Inferior parietal cortex (tissue), 1 donor: ENCODE results near the gene CD37.
A peak's percentile ranks its signal among the peaks of the same experiment; 100 is the strongest.
"Not testable (repeated sequence)": the region's sequence is repeated elsewhere in the genome, so short reads cannot be mapped to it uniquely, and the experiment has no call there.

Experiments
- DNase-seq: peaks from one replicate; pipeline ENCODE4 v3.0.0-alpha.2; 2016; ENCODE audit errors: extremely low spot score

The CD37 gene

DNA sequence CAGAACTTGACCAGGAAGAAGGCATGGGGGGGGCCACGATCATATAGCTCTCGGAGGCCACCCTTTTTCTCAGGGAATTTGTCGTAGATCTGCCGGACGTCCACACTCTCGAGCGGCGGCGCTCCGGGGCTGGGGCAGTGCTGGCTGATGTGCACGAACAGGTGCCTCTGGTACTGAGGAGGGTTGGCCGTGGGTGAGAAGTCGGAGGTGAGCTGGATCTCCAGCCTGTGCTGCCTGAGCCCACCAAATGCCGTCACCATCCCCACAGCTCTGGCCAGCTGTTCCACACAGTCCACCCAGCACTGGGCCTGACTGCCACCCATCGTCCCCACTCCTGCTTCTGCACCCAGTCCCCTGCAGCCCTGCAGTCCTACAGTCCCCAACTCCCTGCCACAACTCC, 12.0 kb downstream of the CD37 start:
- DNase-seq, result no peak

DNA sequence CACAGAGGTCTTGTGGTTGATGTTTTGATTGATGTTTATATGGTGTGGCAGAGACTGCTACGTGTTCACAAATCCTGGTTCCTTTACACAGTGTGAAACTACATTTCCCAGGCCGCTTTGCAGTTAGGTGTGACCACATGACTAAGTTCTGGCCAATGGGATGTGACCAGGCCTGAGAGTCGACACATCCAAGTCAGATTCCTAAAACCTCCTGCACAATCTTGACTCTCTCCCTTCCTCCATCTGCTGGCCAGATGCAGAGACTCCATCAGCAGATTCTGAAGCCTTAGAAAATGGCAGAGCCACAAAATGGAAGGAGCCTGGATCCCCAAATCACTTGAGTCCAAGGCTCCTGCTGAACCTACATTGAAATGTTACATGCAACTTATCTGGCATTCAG, 12.6 kb downstream of the CD37 start:
- DNase-seq, result peak; percentile 53

DNA sequence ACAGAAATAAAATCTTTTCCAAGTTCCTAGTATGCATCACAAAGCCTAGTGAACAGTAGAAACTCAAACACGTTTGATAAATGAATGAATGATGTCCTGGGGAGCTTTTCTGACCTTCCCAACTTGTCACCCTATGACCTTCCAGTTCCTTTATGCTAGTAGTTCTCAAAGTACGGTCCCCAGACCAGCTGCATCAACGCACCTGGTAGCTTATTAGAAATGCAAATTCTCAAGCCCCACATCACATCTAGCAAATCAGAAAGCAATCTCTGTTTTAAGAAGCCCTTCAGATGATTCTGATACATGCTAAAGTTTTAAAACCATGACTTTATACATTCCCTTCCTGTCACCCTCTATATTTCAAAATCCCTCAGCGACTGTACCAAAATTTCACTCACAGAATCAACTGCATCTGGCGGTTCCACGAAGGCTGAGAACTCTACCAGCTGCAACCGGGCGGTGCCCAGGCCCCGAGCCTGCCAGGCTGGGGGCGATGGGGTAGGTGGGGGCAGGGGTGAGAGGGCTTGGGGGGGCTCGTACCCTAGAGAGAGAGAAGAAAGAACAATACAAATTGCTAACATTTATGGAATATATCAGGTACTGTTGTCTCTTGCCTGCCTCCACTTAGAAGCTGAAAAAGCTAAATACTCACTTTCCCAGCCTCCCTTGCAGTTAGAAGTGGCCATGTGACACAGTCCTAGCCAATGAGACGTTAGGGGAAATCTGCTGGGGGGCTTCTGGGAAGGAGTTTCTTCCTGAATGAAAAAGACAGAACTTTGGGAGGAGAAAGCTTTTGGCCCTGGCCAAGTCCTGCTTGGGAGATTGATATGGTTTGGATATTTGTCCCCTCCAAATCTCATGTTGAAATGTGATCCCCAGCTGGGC, 13.3 kb downstream of the CD37 start:
- DNase-seq, result no peak

DNA sequence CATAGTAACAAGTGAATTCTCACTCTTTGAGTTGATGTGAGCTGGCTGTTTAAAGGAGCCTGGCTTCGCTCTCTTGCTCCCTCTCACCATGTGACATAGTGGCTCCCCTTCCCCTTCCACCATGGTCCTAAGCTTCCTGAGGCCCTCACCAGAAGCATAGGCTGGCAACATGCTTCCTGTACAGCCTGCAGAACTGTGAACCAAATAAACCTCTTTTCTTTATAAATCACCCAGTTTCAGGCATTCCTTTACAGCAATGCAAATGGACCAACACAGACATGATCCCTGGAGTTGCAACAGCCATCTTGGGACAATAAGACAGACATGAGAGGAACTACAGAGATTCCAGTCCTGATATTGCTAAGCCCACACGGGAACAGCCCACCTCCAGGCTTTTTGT, 14.4 kb downstream of the CD37 start:
- no peak for DNase-seq

DNA sequence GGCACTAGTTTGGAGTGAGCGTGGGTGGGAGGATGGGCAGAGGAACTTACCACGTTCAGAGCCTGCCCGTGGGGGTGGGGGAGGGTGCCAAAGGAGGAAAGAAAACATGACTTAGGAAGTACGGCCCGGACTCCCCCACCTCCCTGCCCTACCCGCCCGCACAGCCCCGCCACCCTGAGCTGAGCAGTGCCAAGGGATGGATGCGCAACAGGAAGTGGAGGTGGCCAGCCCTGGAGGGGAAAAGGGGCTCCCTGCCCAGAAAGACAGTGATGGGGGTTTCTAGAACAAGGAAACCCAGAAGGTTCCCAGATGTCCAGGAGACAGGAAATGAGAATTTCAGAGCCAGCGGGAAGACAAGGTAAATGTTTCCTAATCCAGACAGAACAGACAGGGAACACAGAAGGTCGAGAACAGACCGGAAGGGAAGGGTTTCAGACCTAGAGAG, 20.7 kb downstream of the CD37 start:
- no peak for DNase-seq

DNA sequence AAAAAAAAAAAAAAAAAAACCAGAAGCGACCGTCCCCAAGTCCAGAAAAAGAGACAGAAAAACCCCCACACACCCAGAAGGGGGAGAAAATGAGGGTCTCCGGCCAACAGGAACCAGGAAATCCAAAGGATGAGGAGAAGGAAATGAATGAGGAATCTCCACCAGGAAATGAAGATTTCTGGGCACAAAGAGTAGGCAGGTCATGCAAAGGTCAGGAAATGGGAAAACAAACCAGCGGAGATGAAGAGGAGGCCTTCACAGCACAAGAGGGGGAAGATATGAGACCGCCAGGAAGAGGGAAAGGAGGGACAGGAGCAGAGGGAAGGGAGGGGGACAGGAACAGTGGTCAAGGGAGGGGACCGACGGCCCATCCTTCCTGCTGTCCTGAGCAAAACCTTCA, 21.2 kb downstream of the CD37 start:
- no peak for DNase-seq

DNA sequence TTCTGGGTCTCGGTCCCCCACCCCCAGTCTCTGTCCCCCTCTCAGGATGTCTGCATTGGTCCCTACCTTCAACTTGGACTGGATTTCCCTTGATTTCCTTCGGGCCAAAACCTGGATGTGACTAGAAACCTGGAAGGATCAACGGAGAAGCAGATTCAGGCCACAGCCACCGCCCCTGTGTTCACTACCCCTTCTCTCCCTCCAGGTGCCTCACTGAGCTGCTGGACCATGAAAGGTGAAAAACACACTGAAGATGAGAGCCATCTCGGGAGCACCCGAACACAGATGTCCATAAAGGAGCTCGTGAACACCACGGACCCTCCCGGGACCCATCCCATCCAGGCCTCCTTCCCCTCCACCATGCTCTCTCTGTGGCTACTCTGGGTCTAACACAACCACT, 22.0 kb downstream of the CD37 start:
- DNase-seq, result no peak

DNA sequence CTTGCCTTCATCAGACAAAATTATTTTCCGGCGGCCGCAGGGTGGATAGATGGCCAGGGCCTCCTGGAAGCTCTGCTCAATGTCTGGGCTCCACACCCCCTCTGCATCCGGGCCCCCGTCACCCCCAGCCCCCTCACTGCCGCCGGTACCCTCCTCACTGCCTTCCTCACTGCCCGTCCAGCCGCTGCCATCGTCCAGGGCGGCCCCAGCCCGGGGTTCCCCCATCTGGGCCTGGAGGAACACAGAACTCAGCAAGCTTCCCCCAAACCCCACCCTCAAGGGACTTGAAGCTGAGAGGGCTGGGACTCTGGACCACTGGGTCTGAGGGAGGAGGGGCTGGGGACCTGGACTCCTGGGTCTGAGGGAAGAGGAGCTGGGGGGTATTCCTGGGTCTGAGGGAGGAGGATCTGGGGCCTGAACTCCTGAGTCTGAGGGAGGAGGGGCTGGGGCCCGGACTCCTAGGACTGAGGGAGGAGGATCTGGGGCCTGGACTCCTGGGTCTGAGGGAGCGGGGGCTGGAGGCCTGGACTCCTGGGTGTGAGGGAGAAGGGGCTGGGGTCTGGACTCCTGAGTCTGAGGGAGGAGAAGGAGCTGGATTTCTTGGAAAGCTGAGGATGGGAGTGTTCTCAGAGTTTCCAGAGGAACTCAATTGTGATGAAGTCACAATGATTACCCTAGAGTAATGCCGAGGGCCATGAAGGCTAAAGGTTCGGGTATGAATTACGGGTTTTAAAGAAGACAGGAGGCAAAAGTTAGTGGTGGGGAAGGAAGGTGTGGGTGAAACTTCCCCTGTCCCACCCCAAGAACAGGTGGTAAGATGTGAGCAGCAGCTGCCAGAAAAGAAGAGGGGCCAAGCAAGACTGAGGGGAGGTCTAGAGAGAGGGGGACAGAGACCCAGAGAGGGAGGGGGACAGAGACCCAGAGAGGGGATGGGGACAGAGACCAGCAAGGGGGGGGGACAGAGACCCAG, 24.9 kb downstream of the CD37 start:
- no peak for DNase-seq

DNA sequence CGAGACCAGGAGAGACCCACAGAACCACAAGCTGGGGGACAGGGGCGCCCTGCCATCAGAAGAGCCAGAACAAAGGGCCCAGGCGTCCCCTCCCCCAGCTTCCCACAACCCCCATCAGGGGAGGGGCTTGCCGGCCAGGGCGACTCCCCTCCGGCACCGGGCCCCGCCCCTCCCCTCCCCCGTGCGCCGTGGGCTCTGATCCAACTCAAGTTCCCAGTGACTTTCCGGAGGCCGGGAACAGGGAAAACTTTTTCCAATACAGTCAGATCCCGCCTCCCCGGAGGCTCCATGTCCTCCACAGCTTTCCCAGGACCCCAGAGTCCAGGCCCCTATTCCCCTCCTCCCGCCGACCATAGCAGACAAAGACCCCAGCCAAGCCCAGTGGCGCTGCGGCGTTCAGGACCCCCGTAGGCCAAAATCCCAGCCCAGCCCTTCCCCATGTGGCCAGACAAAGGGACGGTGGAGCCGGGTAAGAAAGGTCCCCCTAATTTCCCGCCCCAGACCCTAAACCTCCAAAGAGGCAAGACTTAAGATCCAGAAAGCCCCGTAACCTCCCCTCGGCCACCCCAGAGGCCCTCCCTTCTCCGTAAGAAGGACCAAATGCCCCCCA, 26.3 kb downstream of the CD37 start:
- no peak for DNase-seq

DNA sequence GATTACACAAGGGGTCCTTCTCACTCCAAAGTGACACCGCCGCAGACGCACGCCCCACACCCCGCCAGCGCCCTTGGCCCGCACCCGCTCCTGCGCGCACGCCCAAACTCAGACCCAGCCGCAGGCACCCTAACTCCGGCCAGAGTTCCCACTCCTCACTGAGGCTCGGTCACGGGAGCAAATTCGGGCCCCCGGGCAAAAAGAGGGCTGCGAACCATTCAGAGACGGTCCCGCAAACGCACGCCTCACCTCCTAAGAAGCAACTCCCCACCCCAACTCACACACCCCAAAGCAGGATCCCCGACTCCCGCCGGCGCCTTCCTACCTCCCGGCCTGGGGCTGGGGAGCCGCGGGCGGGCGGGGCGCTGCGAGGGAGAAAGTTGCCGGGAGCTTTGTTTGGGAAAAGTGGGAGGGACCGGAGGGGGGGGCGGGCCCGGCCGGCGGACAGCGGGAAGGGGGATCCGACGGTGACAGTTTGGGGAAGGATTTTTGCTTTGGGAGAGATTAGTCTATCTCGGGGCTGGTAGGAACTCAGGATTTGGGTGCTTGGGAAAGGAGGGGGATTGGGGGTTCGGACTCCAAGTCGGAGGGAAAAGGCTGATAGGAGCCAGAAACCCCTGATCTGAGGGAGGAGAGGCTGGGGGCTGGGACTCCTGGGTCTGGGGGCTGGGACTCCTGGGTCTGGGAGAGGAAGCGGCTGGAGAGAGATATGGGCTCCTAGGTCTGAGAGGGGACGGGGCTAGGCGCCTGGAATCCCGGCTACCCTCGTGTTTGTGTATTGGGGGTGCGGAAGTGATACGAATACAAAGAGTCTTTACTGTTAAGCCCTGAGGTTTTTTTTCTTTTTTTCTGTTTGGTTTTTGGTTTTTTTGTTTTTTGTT, 27.1 kb downstream of the CD37 start, which contains the start of gene TEAD2:
Gene TEAD2 (minus strand): TSS at position 369 of the 881 bp plus-strand sequence. CDS start 2,341 bp downstream, outside the sequence.
- DNase-seq, result no peak

DNA sequence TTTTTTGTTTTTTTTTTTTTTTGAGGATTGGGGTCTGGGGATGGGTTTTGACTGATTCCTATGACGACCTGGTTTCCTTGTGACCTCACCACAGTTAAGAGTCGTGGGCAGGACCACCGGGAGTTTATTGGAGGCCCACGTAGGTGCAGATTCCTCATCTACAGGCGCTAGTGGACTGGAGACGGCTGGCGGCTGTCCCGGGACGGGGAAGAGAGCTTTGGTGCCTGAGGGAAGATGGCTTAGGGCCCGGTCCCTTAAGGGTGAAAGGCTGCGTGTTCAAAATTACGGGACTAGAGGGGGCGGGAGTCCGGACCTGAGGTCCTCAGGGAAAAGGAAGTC, 27.7 kb downstream of the CD37 start:
- DNase-seq, result no peak

DNA sequence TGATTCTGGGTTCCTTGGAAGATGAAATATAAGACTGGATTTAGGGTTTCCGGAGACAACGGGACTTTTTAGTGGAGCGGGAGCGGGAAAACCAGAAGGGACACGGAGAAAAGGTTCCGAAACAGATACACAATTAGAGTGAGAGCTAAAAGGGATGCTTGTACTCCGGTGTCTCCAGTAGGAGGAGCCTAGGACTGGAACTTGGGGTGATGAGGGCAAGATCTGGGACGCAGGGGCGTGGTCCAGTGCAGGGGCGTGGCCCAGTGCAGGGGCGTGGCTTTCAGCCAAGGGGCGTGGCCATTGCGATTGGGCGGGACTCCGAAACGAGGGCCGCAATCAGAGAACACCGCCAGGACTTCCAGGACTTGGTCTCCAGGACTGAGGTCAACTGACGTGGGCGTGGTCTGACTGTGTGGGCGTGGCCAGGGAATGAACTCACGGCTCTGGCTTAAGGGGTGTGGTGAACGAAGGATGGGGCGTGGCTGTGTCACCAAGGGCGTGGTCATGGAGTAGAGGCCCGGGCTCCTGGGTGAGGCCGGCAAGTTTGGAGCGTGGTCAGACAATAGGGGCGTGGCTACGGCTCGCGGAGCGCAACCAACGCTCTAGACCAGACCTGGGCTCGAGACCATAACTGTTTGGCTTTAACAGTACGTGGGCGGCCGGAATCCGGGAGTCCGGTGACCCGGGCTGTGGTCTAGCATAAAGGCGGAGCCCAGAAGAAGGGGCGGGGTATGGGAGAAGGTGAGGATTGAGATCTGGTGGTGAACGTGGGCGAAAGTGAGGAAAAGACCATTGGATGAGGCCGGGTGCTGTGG, 28.3 kb downstream of the CD37 start, which contains the start of gene DKKL1:
Gene DKKL1 (plus strand): TSS at position 610 of the 815 bp plus-strand sequence. CDS start 122 bp downstream, at position 732.
- DNase-seq, result peak; percentile 61

DNA sequence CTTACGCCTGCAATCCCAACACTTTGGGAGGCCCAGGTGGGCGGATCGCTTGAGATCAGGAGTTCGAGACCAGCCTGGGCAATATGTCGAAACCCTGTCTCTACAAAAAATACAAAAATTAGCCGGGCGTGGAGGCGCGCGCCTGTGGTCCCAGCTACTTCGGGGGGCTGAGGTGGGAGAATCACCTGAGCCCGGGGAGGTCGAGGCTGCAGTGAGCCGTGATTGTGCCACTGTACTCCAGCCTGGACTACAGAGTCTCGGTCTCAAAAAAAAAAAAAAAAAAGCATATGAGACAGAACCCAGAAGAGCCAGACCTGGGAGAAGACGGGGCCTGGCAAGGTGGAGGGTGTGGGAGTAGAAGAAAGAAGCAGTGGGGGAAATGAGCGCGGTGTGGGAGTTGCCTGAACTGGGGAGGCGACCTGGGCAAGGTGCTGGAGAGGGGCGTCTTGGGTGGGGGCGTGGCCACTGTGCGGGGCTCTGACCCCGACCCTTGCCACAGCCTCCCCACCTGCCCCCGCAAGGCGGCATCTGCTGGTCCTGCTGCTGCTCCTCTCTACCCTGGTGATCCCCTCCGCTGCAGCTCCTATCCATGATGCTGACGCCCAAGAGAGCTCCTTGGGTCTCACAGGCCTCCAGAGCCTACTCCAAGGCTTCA, 29.0 kb downstream of the CD37 start:
- no peak for DNase-seq

DNA sequence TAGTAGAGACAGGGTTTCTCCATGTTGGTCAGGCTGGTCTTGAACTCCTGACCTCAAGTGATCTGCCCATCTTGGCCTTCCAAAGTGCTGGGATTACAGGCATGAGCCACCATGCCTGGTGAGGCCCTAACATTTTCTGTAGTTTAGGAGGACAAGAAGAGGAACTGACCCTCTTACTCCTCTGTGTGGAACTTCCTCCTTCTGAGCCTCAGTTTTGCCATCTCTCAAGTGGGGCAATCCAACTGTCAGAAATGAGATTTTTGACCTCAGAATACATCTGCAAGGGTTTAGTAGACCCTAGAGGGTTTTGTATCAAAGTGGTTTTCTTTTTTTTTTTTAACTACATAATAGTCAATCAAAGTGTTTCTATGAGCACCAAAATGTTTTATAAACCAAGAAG, 30.9 kb downstream of the CD37 start:
- no peak for DNase-seq

DNA sequence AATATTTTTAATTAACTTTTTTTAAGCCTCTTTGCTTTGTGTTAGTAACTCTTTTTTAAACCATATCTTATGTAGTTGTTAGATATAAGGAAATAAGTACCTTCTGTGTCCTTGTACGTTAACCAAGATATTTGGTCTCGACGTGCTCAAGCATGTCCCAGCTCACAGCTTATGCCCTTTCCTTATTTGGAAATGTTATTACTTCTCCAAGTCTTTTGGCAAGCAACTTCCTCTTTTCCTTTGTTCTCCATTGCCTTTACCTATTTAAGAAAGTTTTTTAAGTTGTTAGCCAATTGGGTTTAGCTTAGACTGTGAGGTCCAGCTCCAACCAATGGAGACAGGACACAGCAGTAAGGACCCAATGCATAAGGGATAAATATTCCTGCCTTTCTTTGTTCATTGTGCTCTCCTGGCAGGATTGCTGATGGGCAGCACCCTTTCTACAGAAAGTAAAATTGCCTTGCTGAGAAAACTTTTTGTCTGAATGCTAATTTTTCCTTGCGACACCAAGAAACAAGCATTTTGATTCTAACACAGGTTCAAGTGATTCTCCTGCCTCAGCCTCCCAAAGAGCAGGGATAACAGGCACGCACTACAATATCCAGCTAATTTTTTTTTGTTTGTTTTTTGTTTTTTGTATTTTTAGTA, 33.6 kb downstream of the CD37 start:
- no peak for DNase-seq

DNA sequence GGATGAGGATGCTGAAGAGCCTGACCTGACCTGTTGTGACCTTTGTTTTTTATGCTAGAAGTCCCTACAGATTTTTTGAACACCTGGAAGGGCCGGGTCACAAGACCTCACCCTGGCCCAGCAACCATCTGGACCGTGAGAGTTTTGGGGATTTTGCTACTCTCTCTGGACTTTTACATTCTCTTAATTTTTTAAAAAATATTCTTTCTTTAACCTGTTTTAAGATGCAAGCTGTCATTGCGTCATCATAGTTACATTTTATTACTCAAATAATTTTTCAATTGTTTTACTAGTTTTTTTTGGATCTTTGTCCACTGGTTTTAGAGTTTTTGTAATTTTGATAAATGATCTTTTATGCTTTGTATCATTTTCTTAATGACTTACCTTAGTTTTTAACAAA, 36.0 kb downstream of the CD37 start:
- no peak for DNase-seq

DNA sequence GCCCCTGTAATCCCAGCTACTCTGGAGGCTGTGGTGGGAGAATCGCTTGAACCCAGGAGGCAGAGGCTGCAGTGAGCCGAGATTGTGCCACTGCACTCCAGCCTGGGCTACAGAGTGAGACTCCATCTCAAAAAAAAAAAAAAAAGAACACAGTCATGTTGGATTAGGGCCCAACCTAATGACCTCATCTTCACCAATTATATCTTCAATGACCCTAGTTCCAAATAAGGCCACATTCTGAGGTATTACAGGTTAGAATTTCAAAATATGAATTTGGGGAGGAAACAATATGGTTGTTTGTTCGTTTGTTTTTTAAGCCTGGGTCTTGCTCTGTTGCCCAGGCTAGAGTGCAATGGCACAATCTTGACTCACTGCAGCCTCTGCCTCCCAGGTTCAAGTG, 38.0 kb downstream of the CD37 start:
- DNase-seq, result not testable (repeated sequence)

DNA sequence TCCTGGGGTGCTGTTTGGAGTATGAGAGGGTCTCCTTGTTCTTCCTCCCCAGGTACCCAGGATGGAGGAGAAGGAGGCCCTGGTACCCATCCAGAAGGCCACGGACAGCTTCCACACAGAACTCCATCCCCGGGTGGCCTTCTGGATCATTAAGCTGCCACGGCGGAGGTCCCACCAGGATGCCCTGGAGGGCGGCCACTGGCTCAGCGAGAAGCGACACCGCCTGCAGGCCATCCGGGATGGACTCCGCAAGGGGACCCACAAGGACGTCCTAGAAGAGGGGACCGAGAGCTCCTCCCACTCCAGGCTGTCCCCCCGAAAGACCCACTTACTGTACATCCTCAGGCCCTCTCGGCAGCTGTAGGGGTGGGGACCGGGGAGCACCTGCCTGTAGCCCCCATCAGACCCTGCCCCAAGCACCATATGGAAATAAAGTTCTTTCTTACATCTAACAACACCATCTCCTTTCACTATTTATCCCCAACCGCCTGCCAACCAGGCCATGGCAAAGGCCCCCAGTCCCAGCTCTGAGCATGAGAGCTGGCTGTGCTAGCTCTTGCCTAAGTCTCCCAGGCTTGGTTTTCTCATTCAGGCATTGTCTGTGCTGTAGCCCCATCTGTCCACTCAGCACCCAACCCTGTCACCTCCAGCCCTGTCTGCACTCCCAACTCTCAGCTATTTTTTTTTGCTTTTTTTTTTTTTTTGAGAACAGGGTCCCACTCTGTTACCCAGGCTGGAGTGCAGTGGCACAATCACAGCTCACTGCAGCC, 39.6 kb downstream of the CD37 start:
- no peak for DNase-seq
